Activated T-helper 1 cell treated with anti-CD3 and anti-CD28 coated beads, Interleukin-12 subunit alpha, Interleukin-12 subunit beta, Interleukin-2, Interleukin-4 antibody, amounts not matched to agents 30 ng/mL and 10 ng/mL and 1 ng/mL, durations not matched to agents 14 hours and 24 hours and 36 hours (primary cell): ENCODE measurements around the gene TMEM94. TPM values are rescaled to one million over a fixed set of nuclear protein-coding genes. Genes with fewer than 3 reads are reported as not detected.
A peak's percentile ranks its signal among the peaks of the same experiment; 100 is the strongest.

Source experiments
- DNase-seq: peaks from one replicate; pipeline ENCODE4 v3.0.0; 2021; ENCODE audit warnings: low spot score
- H3K27ac Mint-ChIP-seq: one replicate; pipeline ENCODE4 v1.8.0; 2021; ENCODE audit warnings: mild to moderate bottlenecking, mixed read lengths
- H3K27me3 Mint-ChIP-seq: one replicate; pipeline ENCODE4 v1.8.0; 2022; ENCODE audit warnings: mild to moderate bottlenecking, moderate library complexity, mixed read lengths; ENCODE audit not compliant: insufficient read depth
- H3K36me3 Mint-ChIP-seq: one replicate; pipeline ENCODE4 v1.8.0; 2021; ENCODE audit warnings: low read depth, mixed read lengths
- H3K4me1 Mint-ChIP-seq: one replicate; pipeline ENCODE4 v1.8.0; 2021; ENCODE audit warnings: low read depth, mixed read lengths
- H3K4me3 Mint-ChIP-seq: one replicate; pipeline ENCODE4 v1.8.0; 2021; ENCODE audit warnings: mild to moderate bottlenecking, moderate library complexity, mixed read lengths
- H3K9me3 Mint-ChIP-seq: one replicate; pipeline ENCODE4 v1.8.0; 2021; ENCODE audit warnings: mixed read lengths
- intact Hi-C: fragments of 100-400 bp; cut with micrococcal nuclease; formaldehyde crosslinking; loops from one replicate; pipeline ENCODE4 v1.15.1; 2024
- total RNA-seq: library from RNA; stranded (reverse); gene quantifications from 2 replicates; pipeline ENCODE4 v1.2.3, GENCODE V29; 2022

The TMEM94 gene
- total RNA-seq, 1 donor from 2014 or later, result 70.4 TPM

DNA sequence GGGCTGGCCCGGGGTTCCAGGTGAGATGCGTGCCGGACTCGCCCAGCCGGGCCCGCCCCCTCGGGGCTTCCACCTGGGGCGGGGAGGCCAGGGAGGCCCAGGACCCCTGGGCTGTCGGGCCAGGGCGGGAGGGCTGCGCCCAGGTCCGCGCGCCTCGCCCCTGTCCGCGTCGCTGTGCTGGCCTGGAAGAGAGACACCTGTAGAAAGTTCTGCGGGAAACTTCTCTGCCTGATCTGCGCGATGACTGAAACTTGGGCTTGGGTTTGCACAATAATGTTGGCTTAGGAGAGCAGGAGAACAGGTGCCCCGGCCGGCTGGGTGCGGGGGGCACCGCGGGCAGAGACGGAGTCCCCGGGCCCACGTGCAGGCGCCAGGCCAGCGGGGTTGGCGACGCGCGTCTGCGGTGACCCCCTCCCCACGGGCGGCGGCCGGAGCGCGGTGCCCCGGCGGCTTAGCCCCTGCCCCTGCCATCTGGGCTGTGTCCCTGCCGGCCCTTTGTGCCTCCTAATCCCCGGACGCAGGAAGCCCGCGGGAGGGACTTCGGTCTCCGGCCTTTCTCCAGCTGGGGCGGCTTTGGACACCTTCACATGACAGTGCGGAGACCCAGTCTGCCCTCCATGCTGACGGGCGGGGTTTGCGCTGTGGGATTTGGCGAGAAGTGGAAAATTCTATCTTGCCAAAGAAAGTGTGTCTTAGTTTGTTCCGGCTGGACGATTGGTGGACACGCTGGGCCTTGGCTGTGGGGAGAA lies 69.5 kb downstream of the TMEM94 start:
- peaks cover 6% of the 10 kb centered on the region for H3K4me1 Mint-ChIP-seq
- peak overlapping the region; percentile 69 for H3K4me3 Mint-ChIP-seq
- no peak for DNase-seq
- peaks cover 12% of the 10 kb centered on the region for H3K36me3 Mint-ChIP-seq
- no peaks in the 10 kb centered on the region for H3K9me3 Mint-ChIP-seq
- intact Hi-C loops, result loop anchor here (1.0 to 2.0 kb wide), 5 partner anchors 9 to 99 kb away; partner anchors contain the start of genes TMEM94 and TSEN54
- no peak overlapping the region for H3K27ac Mint-ChIP-seq
- H3K27me3 Mint-ChIP-seq, result peaks cover 10% of the 10 kb centered on the region

DNA sequence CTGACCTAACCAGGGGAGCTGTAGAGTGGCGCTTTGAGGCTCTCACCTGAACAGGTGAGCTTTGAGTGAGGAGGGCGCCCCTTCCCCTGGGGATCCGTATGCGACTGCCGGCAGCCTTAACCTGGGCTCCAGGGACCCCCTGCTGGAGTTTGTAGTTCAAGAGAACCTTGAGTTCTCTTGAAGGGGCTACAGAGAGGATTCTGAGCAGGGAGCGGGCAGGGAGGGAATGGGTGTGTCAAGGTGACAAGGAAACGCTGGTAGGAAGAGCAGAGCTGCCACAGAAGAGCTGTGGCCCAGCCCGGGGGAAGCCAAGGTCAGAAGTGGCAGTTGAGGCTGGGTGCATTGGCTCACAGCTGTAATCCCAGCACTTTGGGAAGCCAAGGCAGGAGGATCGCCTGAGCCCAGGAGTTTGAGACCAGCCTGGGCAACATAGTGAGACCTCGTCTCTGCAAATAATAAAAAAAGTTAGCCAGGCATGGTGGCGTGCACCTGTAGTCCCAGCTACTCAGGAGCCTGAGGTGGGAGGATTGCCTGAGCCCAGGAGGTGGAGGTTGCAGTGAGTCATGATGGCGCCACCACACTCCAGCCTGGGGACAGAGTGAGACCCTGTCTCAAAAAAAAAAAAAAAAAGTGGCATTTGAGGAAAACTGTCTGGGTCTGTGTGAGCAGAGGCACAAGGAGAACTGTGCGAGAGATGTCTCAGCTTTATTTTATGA lies 70.3 kb downstream of the TMEM94 start:
- Mint-ChIP-seq H3K4me1 (peaks cover 6% of the 10 kb centered on the region), H3K4me3 (peak overlapping the region; percentile 70), H3K9me3 (no peaks in the 10 kb centered on the region), H3K36me3 (peaks cover 12% of the 10 kb centered on the region), H3K27me3 (peaks cover 13% of the 10 kb centered on the region), H3K27ac (no peak overlapping the region)
- intact Hi-C loops, result no loop called here
- DNase-seq, result no peak

DNA sequence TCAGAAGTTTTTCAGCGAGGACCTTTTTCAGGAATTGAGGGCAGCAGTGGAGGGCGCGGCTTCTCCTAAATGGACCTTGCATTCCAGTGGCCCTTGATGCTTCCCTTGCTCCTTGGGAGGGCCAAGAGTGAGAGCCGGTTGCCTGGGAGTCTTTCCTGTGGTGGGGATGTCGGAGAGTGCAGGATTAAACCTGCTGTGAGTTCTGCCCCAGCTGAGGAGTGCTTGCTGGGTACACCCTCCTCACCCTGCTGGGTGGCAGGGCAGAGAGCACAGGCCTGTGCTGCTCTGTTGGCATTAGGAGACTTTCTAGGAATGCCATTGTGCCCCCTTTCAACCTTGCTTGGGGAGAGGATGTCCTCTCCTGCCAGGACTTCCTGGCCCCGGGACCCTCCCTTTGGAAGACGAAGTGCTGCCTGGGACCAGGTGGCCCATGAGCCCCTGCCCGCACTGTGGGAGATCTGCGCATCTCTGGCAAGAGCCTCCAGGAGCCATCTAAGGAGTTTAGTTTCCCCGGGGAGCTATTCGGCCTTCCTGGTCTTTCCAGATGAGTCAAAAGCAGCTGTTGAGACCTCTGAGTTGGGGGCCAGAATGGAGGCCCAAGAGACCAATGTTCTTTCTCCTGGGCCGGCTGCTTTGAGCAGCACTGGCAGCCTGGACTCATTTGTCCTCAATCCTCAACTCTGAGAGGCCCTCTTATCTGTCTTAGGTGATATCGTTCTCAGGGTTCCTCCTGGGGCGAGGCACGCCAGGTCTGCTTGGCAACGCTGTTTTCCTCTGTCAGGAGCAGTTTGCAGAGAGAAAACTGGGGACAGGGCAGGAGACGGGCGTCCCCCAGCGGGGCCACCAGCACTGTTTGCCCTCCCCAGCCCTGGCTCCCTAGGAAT lies 74.6 kb downstream of the TMEM94 start:
- peaks cover 13% of the 10 kb centered on the region for H3K27me3 Mint-ChIP-seq
- DNase-seq, result no peak
- H3K36me3 Mint-ChIP-seq, result no peaks in the 10 kb centered on the region
- H3K4me1 Mint-ChIP-seq, result peaks cover 29% of the 10 kb centered on the region
- H3K9me3 Mint-ChIP-seq, result no peaks in the 10 kb centered on the region
- H3K27ac Mint-ChIP-seq, result no peak overlapping the region
- intact Hi-C loops, result no loop called here
- no peak overlapping the region for H3K4me3 Mint-ChIP-seq

DNA sequence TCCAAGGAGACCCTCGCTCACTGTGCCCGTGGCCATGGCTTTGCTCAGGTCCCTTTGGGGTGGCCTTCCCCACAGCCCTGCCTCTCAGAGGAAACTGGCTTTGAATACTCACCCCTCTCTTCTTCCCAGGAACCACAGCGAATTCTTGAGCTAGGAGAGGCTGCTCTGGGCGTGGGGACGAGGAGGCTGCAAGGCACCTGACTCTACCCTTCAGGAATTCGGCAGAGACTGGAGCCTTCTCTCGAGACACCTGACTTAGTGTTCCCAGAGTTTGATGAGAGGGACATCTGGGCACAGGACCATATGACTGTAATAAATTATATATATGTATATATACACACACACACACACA lies 75.3 kb downstream of the TMEM94 start:
- DNase-seq, result no peak
- peaks cover 24% of the 10 kb centered on the region for H3K4me1 Mint-ChIP-seq
- no peak overlapping the region for H3K27ac Mint-ChIP-seq
- H3K36me3 Mint-ChIP-seq, result no peaks in the 10 kb centered on the region
- intact Hi-C loops, result no loop called here
- no peaks in the 10 kb centered on the region for H3K9me3 Mint-ChIP-seq
- H3K4me3 Mint-ChIP-seq, result no peak overlapping the region
- H3K27me3 Mint-ChIP-seq, result peaks cover 7% of the 10 kb centered on the region

DNA sequence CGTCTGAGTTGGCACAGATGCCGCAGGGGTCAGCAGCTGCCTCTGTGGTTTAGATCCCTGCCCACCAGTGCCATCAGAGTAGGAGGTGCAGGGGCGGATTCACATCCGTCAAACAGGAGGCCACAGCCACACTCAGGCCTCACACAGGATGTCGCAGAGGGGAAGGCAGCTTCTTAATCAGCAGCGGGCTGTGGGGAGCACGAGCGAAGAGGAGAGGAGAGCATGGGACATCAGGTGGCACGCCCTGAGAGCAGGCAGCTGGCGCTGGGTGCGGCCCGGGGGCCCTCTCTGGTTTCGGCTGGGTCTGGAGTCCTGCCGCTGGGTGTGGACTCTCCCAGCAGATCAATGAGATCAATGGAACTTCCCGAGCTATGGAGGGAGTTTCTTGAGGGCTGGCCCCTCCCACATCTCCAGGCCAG lies 78.7 kb downstream of the TMEM94 start:
- Mint-ChIP-seq H3K27me3 (peaks cover 3% of the 10 kb centered on the region), H3K4me3 (peak overlapping the region; percentile 71), H3K27ac (peak overlapping the region; percentile 89), H3K9me3 (no peaks in the 10 kb centered on the region), H3K36me3 (no peaks in the 10 kb centered on the region), H3K4me1 (peaks cover 23% of the 10 kb centered on the region)
- peak; percentile 56 for DNase-seq
- intact Hi-C loops, result loop anchor here (1.0 kb wide), 1 partner anchor 10 kb away; the partner anchor contains the start of gene LLGL2

DNA sequence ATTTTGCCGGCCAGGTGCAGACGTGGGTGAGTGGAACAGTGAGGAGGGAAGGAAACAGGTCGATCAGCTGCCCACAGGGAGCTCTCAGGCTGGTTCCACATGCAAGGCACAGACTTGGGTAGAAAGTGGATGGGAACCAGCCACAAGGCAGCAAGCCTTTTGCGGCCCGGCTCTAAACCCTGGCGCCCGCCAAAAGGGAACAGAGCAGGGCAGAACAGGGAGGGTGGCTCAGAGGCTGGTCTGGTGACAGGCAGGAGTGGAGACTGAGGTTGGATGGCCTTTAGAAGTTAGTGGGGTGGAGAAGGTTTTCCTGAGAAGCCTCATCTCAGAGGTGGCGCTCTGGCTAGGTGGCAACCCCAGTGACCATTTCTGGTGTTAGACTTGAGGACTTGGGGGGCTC lies 79.4 kb downstream of the TMEM94 start:
- peak overlapping the region; percentile 3 for H3K27ac Mint-ChIP-seq
- DNase-seq, result no peak
- H3K9me3 Mint-ChIP-seq, result no peaks in the 10 kb centered on the region
- H3K27me3 Mint-ChIP-seq, result peaks cover 3% of the 10 kb centered on the region
- no peaks in the 10 kb centered on the region for H3K36me3 Mint-ChIP-seq
- no peak overlapping the region for H3K4me3 Mint-ChIP-seq
- intact Hi-C loops, result loop anchor here (1.0 kb wide), 1 partner anchor 11 kb away; the partner anchor contains the start of gene LLGL2
- H3K4me1 Mint-ChIP-seq, result peaks cover 23% of the 10 kb centered on the region

DNA sequence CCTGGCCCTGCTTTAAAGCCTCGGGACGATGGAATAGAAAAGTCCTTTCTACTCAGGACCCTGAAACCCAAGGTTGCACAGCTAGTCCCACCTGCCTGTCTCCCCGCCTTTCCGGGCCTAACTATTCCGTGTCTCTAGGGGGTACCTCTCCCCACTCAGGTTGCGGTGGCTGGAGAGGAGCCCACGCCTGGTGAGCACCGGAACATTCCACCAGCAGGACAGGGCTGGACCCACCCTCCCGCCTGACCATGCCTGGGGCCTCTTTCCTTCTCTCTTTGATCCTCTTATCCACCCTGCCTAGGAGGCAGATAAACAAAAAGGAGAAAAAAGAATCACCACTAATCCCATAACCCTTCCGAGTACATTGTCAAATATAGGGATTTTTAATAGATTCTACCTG lies 79.9 kb downstream of the TMEM94 start:
- Mint-ChIP-seq H3K4me1 (peaks cover 23% of the 10 kb centered on the region), H3K27ac (peak overlapping the region; percentile 40), H3K4me3 (no peak overlapping the region), H3K9me3 (no peaks in the 10 kb centered on the region), H3K27me3 (peaks cover under 1% of the 10 kb centered on the region), H3K36me3 (no peaks in the 10 kb centered on the region)
- intact Hi-C loops, result no loop called here
- DNase-seq, result no peak

DNA sequence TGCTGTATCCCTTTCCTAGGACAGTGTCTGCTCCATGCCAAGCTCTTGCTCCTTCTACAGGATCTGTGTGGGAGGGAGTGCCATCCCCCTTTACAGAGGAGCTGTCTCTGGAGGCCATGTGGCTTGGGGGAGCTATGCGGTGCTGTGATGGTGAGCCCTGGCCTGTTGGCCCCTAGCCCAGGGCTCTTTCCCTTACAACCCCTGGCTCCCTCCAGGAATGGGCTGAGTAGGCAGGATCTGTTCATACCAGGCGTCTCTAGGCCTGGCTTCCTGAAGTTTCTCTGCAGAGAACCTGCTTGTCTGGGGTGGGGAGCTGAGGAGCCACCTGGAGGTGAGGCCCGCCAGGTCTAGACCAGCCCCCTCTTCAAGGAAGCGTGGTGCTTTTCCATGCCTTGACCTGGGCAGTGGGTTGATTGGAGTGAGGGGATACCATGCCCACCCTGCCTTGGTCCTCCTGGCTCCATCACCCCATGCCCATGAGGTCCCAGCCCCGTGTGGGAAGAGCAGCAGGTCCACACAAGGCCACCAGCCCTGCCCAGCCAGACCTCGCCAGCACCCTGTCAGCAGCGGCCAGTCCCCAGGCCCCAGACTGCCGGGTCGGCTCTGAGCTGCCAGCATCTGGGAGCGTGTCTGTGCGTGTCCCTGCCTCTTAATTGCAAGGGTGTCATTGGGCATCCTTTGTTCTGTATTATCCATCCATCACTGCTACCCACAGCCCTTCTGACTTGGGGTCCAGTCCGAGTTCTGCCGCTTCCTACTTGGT lies 83.7 kb downstream of the TMEM94 start:
- Mint-ChIP-seq H3K27ac (no peak overlapping the region), H3K36me3 (no peaks in the 10 kb centered on the region), H3K4me1 (peaks cover 7% of the 10 kb centered on the region), H3K4me3 (no peak overlapping the region), H3K27me3 (no peaks in the 10 kb centered on the region), H3K9me3 (no peaks in the 10 kb centered on the region)
- DNase-seq, result no peak
- intact Hi-C loops, result no loop called here

DNA sequence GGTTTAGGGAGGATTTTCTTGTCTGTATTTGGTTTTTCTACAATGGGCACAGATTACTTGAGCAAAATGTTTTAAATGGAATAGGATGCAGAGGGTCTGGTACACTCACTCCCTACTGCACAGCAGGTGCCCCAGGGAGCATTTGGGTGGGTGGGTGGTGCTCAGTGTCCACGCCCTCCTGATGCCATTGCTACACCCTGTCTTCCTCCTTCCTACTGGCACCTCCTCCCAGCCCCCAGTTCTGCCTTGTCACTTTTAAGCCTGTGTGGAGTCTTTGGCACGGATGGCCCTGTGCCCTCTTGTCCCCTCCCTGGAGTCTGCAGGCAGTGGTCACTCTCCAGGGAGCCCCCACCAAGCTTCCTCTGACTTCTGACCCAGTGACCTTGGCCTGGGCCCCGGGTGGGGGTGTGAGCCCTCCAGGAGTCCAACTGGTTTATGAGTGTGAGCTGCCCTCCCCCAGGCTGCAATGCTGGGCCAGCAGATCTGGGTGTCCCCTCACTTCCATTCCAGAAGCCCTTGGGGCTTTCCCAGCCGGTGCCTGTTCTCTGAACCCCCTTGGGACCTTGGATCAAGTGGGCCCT lies 84.6 kb downstream of the TMEM94 start:
- Mint-ChIP-seq H3K4me3 (no peak overlapping the region), H3K4me1 (no peaks in the 10 kb centered on the region), H3K36me3 (no peaks in the 10 kb centered on the region), H3K27ac (no peak overlapping the region), H3K27me3 (no peaks in the 10 kb centered on the region), H3K9me3 (no peaks in the 10 kb centered on the region)
- intact Hi-C loops, result no loop called here
- DNase-seq, result no peak

DNA sequence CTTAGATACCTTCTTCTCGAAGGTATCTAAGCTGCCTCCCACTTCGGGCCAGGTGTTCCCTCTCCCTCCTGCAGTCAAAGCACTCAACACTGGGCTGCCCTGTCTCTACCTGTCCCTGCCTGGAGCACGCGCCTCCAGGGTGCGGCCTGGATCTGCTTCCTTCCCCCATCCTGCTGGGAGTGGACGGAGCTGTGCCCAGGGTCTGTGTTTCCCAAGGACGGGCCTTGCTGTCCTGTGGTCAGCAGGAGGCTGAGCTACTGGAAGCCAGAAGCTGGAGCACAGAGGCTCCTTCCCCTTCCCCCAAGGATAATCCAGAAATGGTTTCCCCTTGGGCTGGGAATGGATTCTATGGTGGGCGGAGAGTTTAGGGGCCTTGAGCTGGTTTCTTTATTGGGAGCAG lies 85.8 kb downstream of the TMEM94 start:
- no peaks in the 10 kb centered on the region for H3K27me3 Mint-ChIP-seq
- H3K36me3 Mint-ChIP-seq, result no peaks in the 10 kb centered on the region
- intact Hi-C loops, result no loop called here
- H3K4me1 Mint-ChIP-seq, result no peaks in the 10 kb centered on the region
- H3K27ac Mint-ChIP-seq, result no peak overlapping the region
- H3K4me3 Mint-ChIP-seq, result no peak overlapping the region
- DNase-seq, result no peak
- H3K9me3 Mint-ChIP-seq, result no peaks in the 10 kb centered on the region

DNA sequence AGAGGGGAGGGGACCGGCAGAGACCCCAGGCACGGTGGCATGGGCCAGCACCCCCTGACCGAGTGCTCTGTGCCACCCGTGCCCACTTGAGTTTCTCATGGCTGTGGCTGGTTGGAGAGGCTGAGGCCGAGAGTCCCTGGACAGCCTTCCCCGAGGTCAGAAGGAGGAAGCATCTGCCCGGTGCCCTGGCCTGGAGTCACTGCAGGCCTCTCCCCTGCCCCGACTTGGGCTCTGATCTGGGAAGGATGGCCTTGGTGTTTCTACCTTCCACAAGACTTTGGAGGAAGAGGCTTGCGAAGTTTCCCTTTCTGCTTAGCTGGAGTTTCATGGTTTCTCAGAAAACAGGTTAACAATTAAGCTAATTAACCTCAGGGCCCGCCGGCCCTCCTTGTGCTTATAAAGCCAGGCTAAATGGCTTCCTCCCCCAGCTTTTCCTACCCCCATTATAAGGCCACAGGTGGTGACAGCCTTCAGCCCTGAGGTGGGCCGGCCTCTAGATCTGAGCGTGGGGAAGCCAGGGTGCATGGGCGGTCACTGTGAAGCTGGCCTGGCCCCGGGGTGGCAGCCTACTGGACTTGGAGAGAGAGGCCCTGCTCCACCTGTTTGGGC lies 86.4 kb downstream of the TMEM94 start:
- DNase-seq, result no peak
- H3K36me3 Mint-ChIP-seq, result no peaks in the 10 kb centered on the region
- no peak overlapping the region for H3K27ac Mint-ChIP-seq
- H3K4me1 Mint-ChIP-seq, result no peaks in the 10 kb centered on the region
- H3K27me3 Mint-ChIP-seq, result peaks cover 1% of the 10 kb centered on the region
- H3K4me3 Mint-ChIP-seq, result no peak overlapping the region
- H3K9me3 Mint-ChIP-seq, result no peaks in the 10 kb centered on the region
- intact Hi-C loops, result no loop called here

DNA sequence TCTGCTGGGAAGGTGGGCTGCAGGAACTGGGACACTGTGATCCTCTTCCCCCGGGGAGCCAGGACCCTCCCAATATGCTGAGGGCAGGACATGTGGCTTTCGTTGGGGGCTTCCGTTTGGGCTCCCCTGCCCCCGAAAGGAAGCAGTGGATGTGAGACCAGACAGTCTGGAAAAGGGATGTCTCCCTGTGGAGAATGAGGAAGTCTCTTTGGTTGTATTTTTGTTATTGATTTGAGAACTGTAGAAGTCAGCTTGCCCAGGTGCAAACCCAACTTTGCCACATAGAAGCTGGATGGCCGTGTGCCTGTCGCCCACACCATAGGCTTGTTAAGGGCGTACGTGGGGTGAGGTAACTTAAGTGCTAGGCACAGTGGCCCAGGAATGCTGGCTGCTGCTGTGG lies 87.8 kb downstream of the TMEM94 start:
- Mint-ChIP-seq H3K9me3 (no peaks in the 10 kb centered on the region), H3K36me3 (no peaks in the 10 kb centered on the region), H3K4me1 (no peaks in the 10 kb centered on the region), H3K4me3 (no peak overlapping the region), H3K27me3 (peaks cover 2% of the 10 kb centered on the region), H3K27ac (no peak overlapping the region)
- intact Hi-C loops, result no loop called here
- DNase-seq, result no peak
